ENCODE results near the gene AGBL2.

Gene AGBL2

DNA sequence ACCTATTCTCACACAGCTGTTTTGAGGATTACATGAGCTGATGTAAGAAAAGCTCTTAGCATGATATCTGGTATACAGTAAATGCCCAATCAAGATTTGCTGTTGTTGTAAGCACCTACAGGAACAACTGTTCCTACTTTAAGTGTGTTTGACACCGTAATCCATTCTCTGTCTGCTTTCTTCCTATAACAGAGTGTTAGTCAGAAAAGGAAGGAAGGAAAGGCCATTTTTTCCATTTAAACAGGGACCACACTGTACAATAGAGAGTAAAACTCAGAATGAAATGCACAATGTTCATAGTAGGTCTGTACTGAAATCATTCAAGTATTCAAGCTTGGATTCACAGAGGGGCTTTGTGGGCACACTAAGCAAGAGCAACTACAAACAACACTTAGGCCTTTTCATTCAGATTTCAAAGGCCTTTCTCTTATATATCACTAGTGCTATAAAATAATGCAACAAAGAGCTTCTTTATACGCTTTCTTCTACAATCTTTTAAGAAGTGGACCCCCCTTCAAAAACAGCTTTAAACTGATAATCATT lies 94.3 kb downstream of the AGBL2 start:
- DNase-seq = no peak

DNA sequence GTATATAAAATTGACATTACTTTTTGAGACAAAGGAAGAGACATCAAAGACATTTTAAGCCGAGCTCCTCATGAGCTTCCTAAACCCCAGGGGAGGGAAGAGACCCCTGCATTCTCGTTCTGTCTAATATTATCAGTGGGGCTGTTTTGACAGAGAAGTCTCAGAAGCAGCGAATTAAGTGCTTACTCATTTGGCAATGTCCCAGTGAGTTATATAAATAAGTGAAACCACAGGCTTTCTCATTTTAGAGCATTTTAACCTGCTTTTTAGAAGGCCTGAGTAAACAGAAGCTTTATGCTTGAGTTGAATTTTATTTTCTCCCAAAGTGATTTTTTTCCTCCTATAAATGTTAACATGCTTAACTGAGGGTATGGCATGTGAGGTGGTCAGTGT lies 97.8 kb downstream of the AGBL2 start:
- DNase-seq = peak; percentile 78

DNA sequence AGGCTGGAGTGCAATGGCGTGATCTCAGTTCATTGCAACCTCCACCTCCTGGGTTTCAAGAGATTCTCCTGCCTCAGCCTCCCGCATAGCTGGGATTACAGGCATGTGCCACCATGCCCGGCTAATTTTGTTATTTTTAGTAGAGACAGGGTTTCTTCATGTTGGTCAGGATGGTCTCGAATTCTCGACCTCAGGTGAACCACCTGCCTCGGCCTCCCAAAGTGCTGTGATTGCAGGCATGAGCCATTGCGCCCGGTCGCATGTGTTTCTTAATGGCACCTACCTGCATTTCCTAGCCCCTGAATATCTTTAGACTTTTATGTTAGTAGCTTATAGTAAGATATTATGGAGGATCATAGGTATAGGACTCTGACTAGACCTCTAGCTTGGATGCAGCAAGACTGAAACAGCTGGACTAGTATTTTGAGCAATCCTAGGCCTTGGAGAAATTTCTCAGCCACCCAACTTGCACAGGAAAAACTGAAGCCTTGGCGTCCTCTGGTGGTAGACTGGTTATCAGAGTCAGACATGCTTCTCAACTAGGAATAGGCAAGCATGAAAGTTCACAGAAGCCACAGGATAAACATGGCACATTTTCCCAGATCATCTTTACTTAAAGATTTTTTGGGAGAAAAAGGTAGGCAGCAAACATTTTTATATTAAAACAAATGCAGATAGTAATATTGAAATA lies 98.3 kb downstream of the AGBL2 start:
- DNase-seq = peak; percentile 77

DNA sequence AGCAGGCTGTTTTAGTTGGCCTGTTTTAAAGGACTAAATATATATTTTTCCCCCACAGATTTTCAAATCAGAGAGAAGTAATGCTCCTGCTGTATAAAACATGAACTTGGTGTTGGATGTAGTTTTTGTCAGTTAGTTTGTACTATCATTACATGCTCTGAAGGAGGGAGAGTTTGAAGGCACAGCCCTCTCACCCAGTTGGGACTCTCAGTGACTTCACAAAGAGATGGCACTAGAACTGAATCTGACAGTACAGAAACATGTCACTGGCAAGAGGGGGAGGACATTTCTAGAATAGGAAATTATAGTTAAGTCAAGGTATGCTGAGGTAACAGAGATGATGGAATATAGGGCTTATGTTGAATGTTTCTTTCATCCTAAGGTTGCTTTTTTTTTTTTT lies 99.9 kb downstream of the AGBL2 start:
- no peak for DNase-seq

DNA sequence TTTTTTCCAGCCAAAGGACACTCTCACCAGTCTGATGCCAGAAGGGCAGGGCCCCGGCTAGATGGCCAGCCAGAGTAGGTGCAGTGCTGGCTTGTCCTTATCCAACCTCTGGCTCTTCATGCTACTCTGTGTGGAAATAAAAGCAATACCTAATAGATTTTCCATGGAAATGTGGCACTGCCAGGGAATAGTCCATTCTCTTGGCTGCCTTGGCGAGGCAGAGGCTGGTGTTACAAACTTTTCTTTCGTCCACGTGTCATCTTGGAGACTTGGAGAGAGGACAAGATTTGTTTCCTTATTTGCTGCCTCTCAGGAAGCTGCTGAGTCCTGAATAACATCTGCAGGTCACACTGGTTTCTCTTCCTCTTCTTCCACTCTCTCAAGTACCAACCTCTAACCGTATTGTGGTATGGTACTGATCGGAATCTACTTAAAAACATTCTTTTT lies 103.8 kb downstream of the AGBL2 start:
- no peak for DNase-seq

DNA sequence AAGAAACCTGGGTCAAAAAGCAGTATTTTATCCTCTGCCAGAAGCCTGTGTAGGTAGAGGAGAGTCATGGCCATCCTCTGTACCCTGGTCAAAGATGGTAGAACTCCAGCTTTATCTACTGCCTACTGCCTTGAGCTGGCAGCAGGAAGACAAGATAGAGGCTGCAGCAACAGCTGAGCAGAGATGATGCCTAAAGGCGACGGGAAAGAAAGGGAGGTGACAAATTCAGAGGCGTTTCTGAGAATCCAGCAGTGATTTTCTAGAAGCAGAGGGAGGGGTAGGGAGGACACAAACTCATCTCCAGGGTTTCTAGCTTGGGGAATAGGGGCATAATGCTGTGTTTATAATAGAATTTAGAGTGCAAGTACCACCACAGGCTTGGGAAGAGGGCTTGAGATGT lies 105.5 kb downstream of the AGBL2 start:
- no peak for DNase-seq
